ENCODE measurements around the gene FLYWCH2. TPM values are rescaled to one million over a fixed set of nuclear protein-coding genes. Genes with fewer than 3 reads are reported as not detected.

The FLYWCH2 gene
- total and polyA plus RNA-seq, 2 of the 13 experiments (the other 11 are each of a cell fraction or from before 2014, with no cell fraction given) = 16.9 to 19.8 TPM

DNA sequence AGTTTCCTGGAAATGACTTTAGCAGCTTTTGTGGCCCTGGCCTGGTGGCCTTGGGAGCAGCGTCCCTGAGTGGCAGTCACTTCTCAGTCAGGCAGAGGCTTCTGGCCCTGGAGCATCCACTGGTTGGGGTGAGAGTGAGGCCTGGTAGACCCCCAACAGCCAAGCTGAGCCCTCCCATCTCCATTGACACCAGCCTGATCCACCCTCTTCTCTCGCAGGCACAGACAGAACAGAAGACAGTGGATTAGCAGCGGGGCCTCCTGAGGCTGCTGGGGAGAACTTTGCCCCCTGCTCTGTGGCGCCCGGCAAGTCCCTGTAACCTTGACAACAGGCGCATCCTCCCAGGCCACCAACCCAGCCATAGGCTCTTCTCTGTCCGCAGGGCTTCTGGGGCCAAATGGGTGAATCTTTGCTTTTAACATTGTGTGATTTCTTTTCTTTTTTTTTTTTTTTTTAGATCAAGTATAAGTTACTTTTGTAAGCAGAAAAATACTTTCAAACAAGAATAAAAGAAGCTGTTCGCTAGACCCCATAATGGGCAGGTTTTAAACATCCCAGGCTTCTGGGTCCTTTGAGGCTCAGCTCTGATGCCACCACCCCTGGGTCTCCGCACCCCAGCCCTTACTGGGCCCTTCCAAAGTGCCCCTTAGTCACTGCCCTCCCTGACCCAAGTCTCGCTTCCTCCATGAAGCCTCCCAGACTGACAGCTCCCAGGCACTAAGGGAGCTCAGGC, 16.0 kb downstream of the FLYWCH2 start (continued):
- TF ChIP-seq, protein P1, sequence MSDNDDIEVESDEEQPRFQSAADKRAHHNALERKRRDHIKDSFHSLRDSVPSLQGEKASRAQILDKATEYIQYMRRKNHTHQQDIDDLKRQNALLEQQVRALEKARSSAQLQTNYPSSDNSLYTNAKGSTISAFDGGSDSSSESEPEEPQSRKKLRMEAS (IDR thresholded peaks at IDR 0.05) = peak; percentile 13; the same call in 1 of the 2 replicates
- no peak for TF ChIP-seq CHD4 (IDR thresholded peaks at IDR 0.05; ENCODE audit: borderline replicate concordance, low read length)
- TF ChIP-seq CERS6 (CRISPR knock-in tag; IDR thresholded peaks at IDR 0.05) = no peak
- TF ChIP-seq CBX1 (IDR thresholded peaks at IDR 0.05; ENCODE audit: low read depth) = no peak
- TF ChIP-seq BRF2 (CRISPR knock-in tag; IDR thresholded peaks at IDR 0.05) = no peak
- no peak; the same call in 1 of the 2 replicates for TF ChIP-seq ZBTB33 (CRISPR knock-in tag; IDR thresholded peaks at IDR 0.05)
- TF ChIP-seq, protein P2, sequence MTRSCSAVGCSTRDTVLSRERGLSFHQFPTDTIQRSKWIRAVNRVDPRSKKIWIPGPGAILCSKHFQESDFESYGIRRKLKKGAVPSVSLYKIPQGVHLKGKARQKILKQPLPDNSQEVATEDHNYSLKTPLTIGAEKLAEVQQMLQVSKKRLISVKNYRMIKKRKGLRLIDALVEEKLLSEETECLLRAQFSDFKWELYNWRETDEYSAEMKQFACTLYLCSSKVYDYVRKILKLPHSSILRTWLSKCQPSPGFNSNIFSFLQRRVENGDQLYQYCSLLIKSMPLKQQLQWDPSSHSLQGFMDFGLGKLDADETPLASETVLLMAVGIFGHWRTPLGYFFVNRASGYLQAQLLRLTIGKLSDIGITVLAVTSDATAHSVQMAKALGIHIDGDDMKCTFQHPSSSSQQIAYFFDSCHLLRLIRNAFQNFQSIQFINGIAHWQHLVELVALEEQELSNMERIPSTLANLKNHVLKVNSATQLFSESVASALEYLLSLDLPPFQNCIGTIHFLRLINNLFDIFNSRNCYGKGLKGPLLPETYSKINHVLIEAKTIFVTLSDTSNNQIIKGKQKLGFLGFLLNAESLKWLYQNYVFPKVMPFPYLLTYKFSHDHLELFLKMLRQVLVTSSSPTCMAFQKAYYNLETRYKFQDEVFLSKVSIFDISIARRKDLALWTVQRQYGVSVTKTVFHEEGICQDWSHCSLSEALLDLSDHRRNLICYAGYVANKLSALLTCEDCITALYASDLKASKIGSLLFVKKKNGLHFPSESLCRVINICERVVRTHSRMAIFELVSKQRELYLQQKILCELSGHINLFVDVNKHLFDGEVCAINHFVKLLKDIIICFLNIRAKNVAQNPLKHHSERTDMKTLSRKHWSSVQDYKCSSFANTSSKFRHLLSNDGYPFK (CRISPR knock-in tag; IDR thresholded peaks at IDR 0.05; ENCODE audit: borderline replicate concordance) = no peak; the same call in 1 of the 2 replicates
- TF ChIP-seq PHF8 (CRISPR knock-in tag; IDR thresholded peaks at IDR 0.05) = 0 out of 2 replicates have a peak, but pooled peaks have one; percentile 50
- no peak for TF ChIP-seq DBP (CRISPR knock-in tag; IDR thresholded peaks at IDR 0.05; ENCODE audit: not compliant biosample characterization)
- TF ChIP-seq GZF1 (CRISPR knock-in tag; IDR thresholded peaks at IDR 0.05) = no peak
- no peak for TF ChIP-seq PCBP2 (optimal IDR thresholded peaks at IDR 0.05; ENCODE audit: low read depth, low read length, poor library complexity, severe bottlenecking)
- TF ChIP-seq ZEB1 (IDR thresholded peaks at IDR 0.05; ENCODE audit: insufficient replicate concordance, low read depth) = no peak
- TF ChIP-seq REL (CRISPR knock-in tag; conservative IDR thresholded peaks at IDR 0.05) = no peak
- TF ChIP-seq BORCS8-MEF2B (CRISPR knock-in tag; IDR thresholded peaks at IDR 0.05) = no peak
- TF ChIP-seq ZGPAT (CRISPR knock-in tag; IDR thresholded peaks at IDR 0.05) = peak; percentile 52; the same call in 1 of the 2 replicates
- TF ChIP-seq ZKSCAN1 (IDR thresholded peaks at IDR 0.05; ENCODE audit: low read length) = no peak
- no peak for TF ChIP-seq CC2D1A (CRISPR knock-in tag; IDR thresholded peaks at IDR 0.05)
- TF ChIP-seq NRL (CRISPR knock-in tag; IDR thresholded peaks at IDR 0.05; ENCODE audit: borderline replicate concordance) = no peak
- TF ChIP-seq ZNF224 (CRISPR knock-in tag; IDR thresholded peaks at IDR 0.05) = no peak
- no peak for TF ChIP-seq TOE1 (CRISPR knock-in tag; IDR thresholded peaks at IDR 0.05)

Measured in HepG2 (cell line).